Measurements from ENCODE around the gene C2orf42. TPM values are rescaled to one million over a fixed set of nuclear protein-coding genes. Genes with fewer than 3 reads are reported as not detected.
A peak's percentile ranks its signal among the peaks of the same experiment; 100 is the strongest.

Gene C2orf42
- total RNA-seq, 4 donors from 2014 or later: 2.3 to 18.2 (median 11.8) TPM

- 93 to 95% methylated on average over 1 of the region's 1 CpG for WGBS, 2 donors
- no peak for TF ChIP-seq POLR2A (IDR thresholded peaks at IDR 0.05)
- no peak for TF ChIP-seq CTCF (IDR thresholded peaks at IDR 0.05)
- intact Hi-C loops (cut with DNase I; ENCODE audit: low total_unique reads): no loop called here
- no peak overlapping the region for H3K4me3 ChIP-seq (ENCODE audit: low read depth, poor library complexity, severe bottlenecking)
- no peak for DNase-seq (ENCODE audit: low spot score in 2 of 2)
These were observed 23.5 kb upstream of the C2orf42 start for GRCh38 chr2:70214365-70214764.

- DNase-seq (ENCODE audit: low spot score in 2 of 2): no peak
- no peak overlapping the region for H3K4me3 ChIP-seq (ENCODE audit: low read depth, poor library complexity, severe bottlenecking)
- TF ChIP-seq POLR2A (IDR thresholded peaks at IDR 0.05) (no peak), CTCF (IDR thresholded peaks at IDR 0.05) (no peak)
- 85 to 89% methylated on average over 3 of the region's 3 CpGs for WGBS, 2 donors
- intact Hi-C loops (cut with DNase I; ENCODE audit: low total_unique reads): no loop called here
These were observed 21.6 kb upstream of the C2orf42 start for GRCh38 chr2:70212298-70212932.

- no peak overlapping the region for H3K4me3 ChIP-seq (ENCODE audit: low read depth, poor library complexity, severe bottlenecking)
- 79 to 80% methylated on average over 2 of the region's 2 CpGs for WGBS, 2 donors
- DNase-seq (ENCODE audit: low spot score in 2 of 2): no peak
- TF ChIP-seq CTCF (IDR thresholded peaks at IDR 0.05) (no peak), POLR2A (IDR thresholded peaks at IDR 0.05) (no peak)
- intact Hi-C loops (cut with DNase I; ENCODE audit: low total_unique reads): no loop called here
These were observed 20.8 kb upstream of the C2orf42 start for GRCh38 chr2:70211595-70211994.

- no peak overlapping the region for H3K4me3 ChIP-seq (ENCODE audit: low read depth, poor library complexity, severe bottlenecking)
- WGBS, 2 donors: 87 to 89% methylated on average over 8 of the region's 8 CpGs
- intact Hi-C loops (cut with DNase I; ENCODE audit: low total_unique reads): no loop called here
- TF ChIP-seq CTCF (IDR thresholded peaks at IDR 0.05) (no peak), POLR2A (IDR thresholded peaks at IDR 0.05) (no peak)
- peak in 1 of 2 donors; percentile 34 for DNase-seq (ENCODE audit: low spot score in 2 of 2)
These were observed 13.6 kb upstream of the C2orf42 start for GRCh38 chr2:70204452-70204851.

GRCh38 chr2:70203086-70203485, 12.3 kb upstream of the C2orf42 start:
- intact Hi-C loops (cut with DNase I; ENCODE audit: low total_unique reads): no loop called here
- WGBS, 2 donors: 66 to 82% methylated on average over 5 of the region's 5 CpGs
- no peak overlapping the region for H3K4me3 ChIP-seq (ENCODE audit: low read depth, poor library complexity, severe bottlenecking)
- TF ChIP-seq POLR2A (IDR thresholded peaks at IDR 0.05) (no peak), CTCF (IDR thresholded peaks at IDR 0.05) (no peak)
- peak in 1 of 2 donors; percentile 61 for DNase-seq (ENCODE audit: low spot score in 2 of 2)
